IMR-90 (cell line): ENCODE data around the gene DSTYK. TPM values are rescaled to one million over a fixed set of nuclear protein-coding genes. Genes with fewer than 3 reads are reported as not detected.
A peak's percentile ranks its signal among the peaks of the same experiment; 100 is the strongest.

Experiments used
- ATAC-seq: fragments of 200-7000 bp; cut with Tn5 transposase; 2 replicates; pipeline ENCODE4 v1.9.1; 2020; ENCODE audit warnings: low read depth, mild to moderate bottlenecking, moderate library complexity
- BruUV-seq: library from RNA; stranded (reverse); fragments of 400-500 nt; replicated peaks from 2 replicates; lab custom pipeline; 2021; lab: Mats Ljungman, UMichigan
- CTCF ChIA-PET: fragments of 300-600 bp; formaldehyde crosslinking; extraction: SDS; loops from one replicate; lab custom pipeline; 2021; ENCODE audit warnings: antibody characterized with exemption; lab: Yijun Ruan, JAX
- POLR2A ChIA-PET: fragments of 300-600 bp; sonication (Branson Sonifier 250); formaldehyde crosslinking; loops from one replicate; lab custom pipeline; 2022; ENCODE audit warnings: antibody characterized with exemption; ENCODE audit not compliant: unreplicated experiment; lab: Charles Lee
- DNase-seq: peaks from one replicate; pipeline ENCODE4 v3.0.0; 2013
- H2AFZ ChIP-seq: replicated peaks from 2 replicates; pipeline ENCODE3; 2013; ENCODE audit warnings: low read length, mild to moderate bottlenecking; ENCODE audit not compliant: poor library complexity
- H2AK5ac ChIP-seq: 2 replicates; pipeline ENCODE4 v1.6.1; 2013; ENCODE audit warnings: low read depth, low read length, inconsistent platforms
- H2AK9ac ChIP-seq: replicated peaks from 2 replicates; pipeline ENCODE3; 2013; ENCODE audit warnings: mild to moderate bottlenecking, low read depth, low read length, moderate library complexity; ENCODE audit not compliant: poor library complexity
- H2BK120ac ChIP-seq: 2 replicates; pipeline ENCODE4 v1.6.1; 2013; ENCODE audit warnings: low read depth, low read length, inconsistent platforms
- H2BK15ac ChIP-seq: 3 replicates; pipeline ENCODE4 v1.6.1; 2013; ENCODE audit warnings: low read depth, low read length, inconsistent platforms
- H2BK20ac ChIP-seq: 2 replicates; pipeline ENCODE4 v1.6.1; 2013; ENCODE audit warnings: low read depth, mild to moderate bottlenecking, inconsistent platforms, low read length, moderate library complexity
- H2BK5ac ChIP-seq: 2 replicates; pipeline ENCODE4 v1.6.1; 2013; ENCODE audit warnings: mild to moderate bottlenecking, low read depth, low read length, inconsistent platforms; ENCODE audit not compliant: poor library complexity, severe bottlenecking
- H3K14ac ChIP-seq: replicated peaks from 2 replicates; pipeline ENCODE4 v1.6.1; 2013; ENCODE audit warnings: low read depth, low read length, inconsistent platforms
- H3K18ac ChIP-seq: 2 replicates; pipeline ENCODE4 v1.6.1; 2013; ENCODE audit warnings: low read depth, low read length, control low read depth
- H3K23ac ChIP-seq: 2 replicates; pipeline ENCODE4 v1.6.1; 2013; ENCODE audit warnings: low read depth, low read length, inconsistent platforms
- H3K27ac ChIP-seq: 2 replicates; pipeline ENCODE4 v1.5.1; 2013; ENCODE audit warnings: mild to moderate bottlenecking, control low read depth, low read length; ENCODE audit not compliant: insufficient read depth
- H3K27me3 ChIP-seq: 2 replicates; pipeline ENCODE4 v1.6.1; 2013; ENCODE audit warnings: low read length; ENCODE audit not compliant: control insufficient read depth, insufficient read depth
- H3K36me3 ChIP-seq: 2 replicates; pipeline ENCODE4 v1.6.1; 2013; ENCODE audit warnings: low read length, mixed read lengths; ENCODE audit not compliant: control insufficient read depth, insufficient read depth
- H3K4ac ChIP-seq: 2 replicates; pipeline ENCODE4 v1.6.1; 2013; ENCODE audit warnings: low read depth, low read length, inconsistent platforms
- H3K4me1 ChIP-seq: 2 replicates; pipeline ENCODE4 v1.6.1; 2013; ENCODE audit warnings: low read length, mixed read lengths; ENCODE audit not compliant: control insufficient read depth, insufficient read depth
- H3K4me2 ChIP-seq: 2 replicates; pipeline ENCODE4 v1.6.1; 2013; ENCODE audit warnings: low read depth, mild to moderate bottlenecking, control low read depth, low read length, moderate library complexity
- H3K4me3 ChIP-seq: 2 replicates; pipeline ENCODE4 v1.5.1; 2013; ENCODE audit warnings: low read depth, mild to moderate bottlenecking, control low read depth, low read length, moderate library complexity; ENCODE audit not compliant: insufficient read depth
- H3K56ac ChIP-seq: 2 replicates; pipeline ENCODE4 v1.6.1; 2013; ENCODE audit warnings: low read length, inconsistent platforms; ENCODE audit not compliant: insufficient read depth; ENCODE audit errors: extremely low read depth
- H3K79me1 ChIP-seq, 2 experiments: 2 replicates each; pipeline ENCODE4 v1.6.1; 2013; ENCODE audit warnings: low read length in 2 of 2, inconsistent platforms in 1 of 2, low read depth in 1 of 2
- H3K9ac ChIP-seq: 2 replicates; pipeline ENCODE4 v1.6.1; 2013; ENCODE audit warnings: low read depth, low read length, control low read depth
- H3K9me1 ChIP-seq: 2 replicates; pipeline ENCODE4 v1.6.1; 2013; ENCODE audit warnings: low read length, inconsistent platforms; ENCODE audit not compliant: insufficient read depth
- H3K9me3 ChIP-seq: 2 replicates; pipeline ENCODE4 v1.6.1; 2013; ENCODE audit warnings: low read length; ENCODE audit not compliant: control insufficient read depth, insufficient read depth
- H4K20me1 ChIP-seq: 2 replicates; pipeline ENCODE4 v1.6.1; 2013; ENCODE audit warnings: low read length, inconsistent platforms; ENCODE audit not compliant: insufficient read depth
- H4K5ac ChIP-seq: 2 replicates; pipeline ENCODE4 v1.6.1; 2013; ENCODE audit warnings: mild to moderate bottlenecking, low read depth, low read length, control low read depth
- H4K8ac ChIP-seq, 2 experiments: 2 replicates each; pipeline ENCODE4 v1.6.1; 2013; ENCODE audit warnings: low read depth in 2 of 2, low read length in 2 of 2, control low read depth in 1 of 2, inconsistent platforms in 1 of 2
- H4K91ac ChIP-seq: 2 replicates; pipeline ENCODE4 v1.6.1; 2013; ENCODE audit warnings: low read depth, low read length, inconsistent platforms; ENCODE audit not compliant: insufficient read depth
- CEBPB ChIP-seq: IDR thresholded peaks from 2 replicates; pipeline ENCODE4 v1.6.1; 2012; ENCODE audit warnings: low read depth, low read length, improper control_type of control experiment
- CHD1 ChIP-seq: IDR thresholded peaks from 2 replicates; pipeline ENCODE4 v1.6.1; 2012; ENCODE audit warnings: low read depth, low read length, improper control_type of control experiment
- MAZ ChIP-seq: IDR thresholded peaks from 2 replicates; pipeline ENCODE4 v1.6.1; 2012; ENCODE audit warnings: low read depth, mild to moderate bottlenecking, low read length, improper control_type of control experiment, moderate library complexity, borderline replicate concordance
- MXI1 ChIP-seq: IDR thresholded peaks from 2 replicates; pipeline ENCODE4 v1.6.1; 2012; ENCODE audit warnings: low read depth, mild to moderate bottlenecking, low read length, moderate library complexity, borderline replicate concordance
- NFE2L2 ChIP-seq: fragments of 150-350 bp; IDR thresholded peaks from 2 replicates; pipeline ENCODE4 v1.6.1; 2016; ENCODE audit warnings: low read depth, mild to moderate bottlenecking, low read length
- POLR2A ChIP-seq: IDR thresholded peaks from 2 replicates; pipeline ENCODE4 v1.6.1; 2012; ENCODE audit warnings: mild to moderate bottlenecking, low read depth, low read length
- RCOR1 ChIP-seq: IDR thresholded peaks from 2 replicates; pipeline ENCODE4 v1.6.1; 2012; ENCODE audit warnings: mild to moderate bottlenecking, low read length, improper control_type of control experiment; ENCODE audit not compliant: insufficient replicate concordance
- SMC3 ChIP-seq: fragments of 150-350 bp; IDR thresholded peaks from 2 replicates; pipeline ENCODE4 v1.6.1; 2016; ENCODE audit warnings: low read depth, mild to moderate bottlenecking, antibody characterized with exemption, low read length, moderate library complexity
- WGBS, 2 experiments: methylation state at CpG; one replicate each; pipeline versions ENCODE4 v1.1.5 to v1.1.7; 2013; ENCODE audit warnings: missing lambda C conversion rate in 2 of 2; ENCODE audit not compliant: insufficient read length in 1 of 2; ENCODE audit errors: extremely low coverage in 2 of 2; 5-methylcytosine and 5-hydroxymethylcytosine counted together
- dilution Hi-C: fragments of 300-500 bp; cut with HindIII; formaldehyde crosslinking; loops from one replicate; pipeline ENCODE4 v1.14.3; 2018; ENCODE audit warnings: low sequenced_read_pairs; ENCODE audit not compliant: unreplicated experiment
- in situ Hi-C: fragments of 300-500 bp; cut with MboI; formaldehyde crosslinking; loops from 3 replicates; pipeline ENCODE4 v1.14.3; 2019; ENCODE audit warnings: low sequenced_read_pairs, inconsistent platforms, mixed read lengths
- intact Hi-C: fragments of 100-400 bp; cut with micrococcal nuclease; formaldehyde crosslinking; loops from 2 replicates; pipeline ENCODE4 v1.10.0; 2022
- polyA plus RNA-seq, 3 experiments: library from polyadenylated mRNA; depleted of rRNA; stranded (reverse); fragments of >200 nt; gene quantifications; 2 replicates each; pipeline ENCODE4 v1.2.3, GENCODE V29; 2012; ENCODE audit warnings: low replicate concordance in 1 of 3
- total RNA-seq: library from RNA; depleted of rRNA; stranded (reverse); fragments of >200 nt; gene quantifications from 2 replicates; pipeline ENCODE4 v1.2.3, GENCODE V29; 2012
- TF ChIP-seq, protein P1 (sequence below): fragments of 150-350 bp; IDR thresholded peaks from 2 replicates; pipeline ENCODE4 v1.6.1; 2016; ENCODE audit warnings: low read depth, mild to moderate bottlenecking, low read length, moderate library complexity, borderline replicate concordance
- TF ChIP-seq, protein P2 (sequence below): conservative IDR thresholded peaks from 2 replicates; pipeline ENCODE4 v1.5.1; 2012; ENCODE audit warnings: mild to moderate bottlenecking, low read depth, low read length, improper control_type of control experiment
- TF ChIP-seq, protein P3 (sequence below): fragments of 150-350 bp; IDR thresholded peaks from 2 replicates; pipeline ENCODE4 v1.6.1; 2017; ENCODE audit warnings: mild to moderate bottlenecking, antibody characterized with exemption, low read length, low read depth

The DSTYK gene
- total and polyA plus RNA-seq, 2 of the 4 experiments (the other 2 are of a cell fraction), result 8.0 to 18.3 TPM

DNA sequence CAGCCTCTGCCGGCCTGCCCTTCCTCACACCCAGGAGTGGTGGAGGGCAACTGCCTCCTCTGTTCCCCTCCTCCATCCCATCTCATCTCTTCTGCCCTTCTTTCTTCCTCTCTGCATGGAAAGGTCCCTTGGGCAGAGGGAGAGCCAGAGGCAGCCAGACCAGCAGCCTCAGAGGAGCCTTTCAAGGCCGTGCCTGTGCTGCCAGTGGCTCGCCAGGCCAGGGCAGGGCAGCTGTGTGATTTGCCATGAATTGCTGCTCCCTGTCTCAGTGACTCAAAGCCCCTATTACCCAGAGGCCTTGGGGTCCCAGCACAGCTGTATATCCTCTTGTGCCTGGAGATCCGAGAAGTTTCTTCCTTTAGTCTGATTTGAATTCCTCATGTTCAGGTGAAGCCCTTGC is 38.1 kb upstream of the DSTYK start:
- Histone ChIP-seq H3K9ac (no peak overlapping the region), H2BK120ac (peak overlapping the region; percentile 80), H2BK15ac (peak overlapping the region; percentile 33; the same call in 1 of the 3 replicates), H2AFZ (peak overlapping the region; percentile 80), H4K20me1 (0 out of 2 replicates have a peak, but pooled peaks cover 3% of the 10 kb centered on the region), H4K8ac (peak overlapping the region in 1 of 2 experiments; percentile 56; a peak in 1 of 4 replicates), H3K27ac (peak overlapping the region; percentile 10; the same call in 1 of the 2 replicates), H3K23ac (peak overlapping the region; percentile 45), H3K36me3 (no peaks in the 10 kb centered on the region), H3K4me1 (peaks cover 26% of the 10 kb centered on the region), H3K9me3 (no peaks in the 10 kb centered on the region), H3K14ac (peak overlapping the region; percentile 64; the same call in 1 of the 2 replicates), H3K4ac (peak overlapping the region; percentile 82), H2AK9ac (peak overlapping the region; percentile 67), H3K56ac (0 out of 2 replicates have a peak overlapping the region, but pooled peaks have one; percentile 1), H3K18ac (no peak overlapping the region; the same call in 1 of the 2 replicates), H3K79me1 (peaks cover 6 to 8% of the 10 kb centered on the region in 2 experiments; a peak in 2 of 4 replicates), H3K9me1 (peaks cover 12% of the 10 kb centered on the region), H2AK5ac (peak overlapping the region; percentile 41), H2BK20ac (peak overlapping the region; percentile 75), H4K5ac (no peak overlapping the region), H3K4me2 (peak overlapping the region; percentile 39; the same call in 1 of the 2 replicates), H3K27me3 (no peaks in the 10 kb centered on the region), H2BK5ac (no peak overlapping the region), H3K4me3 (no peak overlapping the region), H4K91ac (peak overlapping the region; percentile 70; the same call in 1 of the 2 replicates)
- ATAC-seq (peak; percentile 25), DNase-seq (no peak)
- ChIA-PET POLR2A (no interaction called here), CTCF (no interaction called here)
- intact Hi-C loops, result loop anchor here (5.0 kb wide), 1 partner anchor 37 kb away; the partner anchor contains the start of gene DSTYK
- in situ Hi-C loops, result loop anchor here (25.0 kb wide), 1 partner anchor 437 kb away; no protein-coding TSS in a partner anchor
- TF ChIP-seq MXI1, result no peak
- no peak for TF ChIP-seq CHD1
- TF ChIP-seq SMC3, result no peak
- TF ChIP-seq, protein P1, sequence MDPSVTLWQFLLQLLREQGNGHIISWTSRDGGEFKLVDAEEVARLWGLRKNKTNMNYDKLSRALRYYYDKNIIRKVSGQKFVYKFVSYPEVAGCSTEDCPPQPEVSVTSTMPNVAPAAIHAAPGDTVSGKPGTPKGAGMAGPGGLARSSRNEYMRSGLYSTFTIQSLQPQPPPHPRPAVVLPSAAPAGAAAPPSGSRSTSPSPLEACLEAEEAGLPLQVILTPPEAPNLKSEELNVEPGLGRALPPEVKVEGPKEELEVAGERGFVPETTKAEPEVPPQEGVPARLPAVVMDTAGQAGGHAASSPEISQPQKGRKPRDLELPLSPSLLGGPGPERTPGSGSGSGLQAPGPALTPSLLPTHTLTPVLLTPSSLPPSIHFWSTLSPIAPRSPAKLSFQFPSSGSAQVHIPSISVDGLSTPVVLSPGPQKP, result no peak
- TF ChIP-seq, protein P2, sequence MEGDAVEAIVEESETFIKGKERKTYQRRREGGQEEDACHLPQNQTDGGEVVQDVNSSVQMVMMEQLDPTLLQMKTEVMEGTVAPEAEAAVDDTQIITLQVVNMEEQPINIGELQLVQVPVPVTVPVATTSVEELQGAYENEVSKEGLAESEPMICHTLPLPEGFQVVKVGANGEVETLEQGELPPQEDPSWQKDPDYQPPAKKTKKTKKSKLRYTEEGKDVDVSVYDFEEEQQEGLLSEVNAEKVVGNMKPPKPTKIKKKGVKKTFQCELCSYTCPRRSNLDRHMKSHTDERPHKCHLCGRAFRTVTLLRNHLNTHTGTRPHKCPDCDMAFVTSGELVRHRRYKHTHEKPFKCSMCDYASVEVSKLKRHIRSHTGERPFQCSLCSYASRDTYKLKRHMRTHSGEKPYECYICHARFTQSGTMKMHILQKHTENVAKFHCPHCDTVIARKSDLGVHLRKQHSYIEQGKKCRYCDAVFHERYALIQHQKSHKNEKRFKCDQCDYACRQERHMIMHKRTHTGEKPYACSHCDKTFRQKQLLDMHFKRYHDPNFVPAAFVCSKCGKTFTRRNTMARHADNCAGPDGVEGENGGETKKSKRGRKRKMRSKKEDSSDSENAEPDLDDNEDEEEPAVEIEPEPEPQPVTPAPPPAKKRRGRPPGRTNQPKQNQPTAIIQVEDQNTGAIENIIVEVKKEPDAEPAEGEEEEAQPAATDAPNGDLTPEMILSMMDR, result no peak
- TF ChIP-seq CEBPB, result no peak
- TF ChIP-seq POLR2A, result no peak
- no peak for TF ChIP-seq RCOR1
- no peak for TF ChIP-seq NFE2L2
- TF ChIP-seq MAZ, result no peak
- TF ChIP-seq, protein P3, sequence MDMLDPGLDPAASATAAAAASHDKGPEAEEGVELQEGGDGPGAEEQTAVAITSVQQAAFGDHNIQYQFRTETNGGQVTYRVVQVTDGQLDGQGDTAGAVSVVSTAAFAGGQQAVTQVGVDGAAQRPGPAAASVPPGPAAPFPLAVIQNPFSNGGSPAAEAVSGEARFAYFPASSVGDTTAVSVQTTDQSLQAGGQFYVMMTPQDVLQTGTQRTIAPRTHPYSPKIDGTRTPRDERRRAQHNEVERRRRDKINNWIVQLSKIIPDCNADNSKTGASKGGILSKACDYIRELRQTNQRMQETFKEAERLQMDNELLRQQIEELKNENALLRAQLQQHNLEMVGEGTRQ, result no peak
- no CpG with 5 or more reads among the region's 4 CpGs for WGBS, 2 experiments
- no TSS peak for BruUV-seq
- dilution Hi-C loops, result no loop called here
